IPS-20b (cell line): ENCODE measurements around the gene DGKH.

ENCODE experiments used
- H3K27ac ChIP-seq: one replicate; pipeline ENCODE4 v1.5.1; 2013; ENCODE audit warnings: low read length
- H3K27me3 ChIP-seq: 2 replicates; pipeline ENCODE4 v1.6.1; 2013; ENCODE audit warnings: mild to moderate bottlenecking, low read length, inconsistent platforms; ENCODE audit not compliant: insufficient read depth
- H3K36me3 ChIP-seq: 2 replicates; pipeline ENCODE4 v1.6.1; 2013; ENCODE audit warnings: low read depth, mild to moderate bottlenecking, inconsistent platforms, low read length, moderate library complexity; ENCODE audit not compliant: insufficient read depth
- H3K4me1 ChIP-seq: 2 replicates; pipeline ENCODE4 v1.6.1; 2013; ENCODE audit warnings: mild to moderate bottlenecking, control low read depth, inconsistent platforms, low read length, moderate library complexity; ENCODE audit not compliant: insufficient read depth
- H3K4me3 ChIP-seq: 2 replicates; pipeline ENCODE4 v1.5.1; 2013; ENCODE audit warnings: mild to moderate bottlenecking, low read length, inconsistent platforms
- H3K9ac ChIP-seq: 2 replicates; pipeline ENCODE4 v1.6.1; 2013; ENCODE audit warnings: low read depth, mild to moderate bottlenecking, inconsistent platforms, low read length, moderate library complexity
- H3K9me3 ChIP-seq: 2 replicates; pipeline ENCODE4 v1.6.1; 2013; ENCODE audit warnings: mild to moderate bottlenecking, low read depth, low read length, inconsistent platforms; ENCODE audit not compliant: insufficient read depth

DGKH gene

DNA sequence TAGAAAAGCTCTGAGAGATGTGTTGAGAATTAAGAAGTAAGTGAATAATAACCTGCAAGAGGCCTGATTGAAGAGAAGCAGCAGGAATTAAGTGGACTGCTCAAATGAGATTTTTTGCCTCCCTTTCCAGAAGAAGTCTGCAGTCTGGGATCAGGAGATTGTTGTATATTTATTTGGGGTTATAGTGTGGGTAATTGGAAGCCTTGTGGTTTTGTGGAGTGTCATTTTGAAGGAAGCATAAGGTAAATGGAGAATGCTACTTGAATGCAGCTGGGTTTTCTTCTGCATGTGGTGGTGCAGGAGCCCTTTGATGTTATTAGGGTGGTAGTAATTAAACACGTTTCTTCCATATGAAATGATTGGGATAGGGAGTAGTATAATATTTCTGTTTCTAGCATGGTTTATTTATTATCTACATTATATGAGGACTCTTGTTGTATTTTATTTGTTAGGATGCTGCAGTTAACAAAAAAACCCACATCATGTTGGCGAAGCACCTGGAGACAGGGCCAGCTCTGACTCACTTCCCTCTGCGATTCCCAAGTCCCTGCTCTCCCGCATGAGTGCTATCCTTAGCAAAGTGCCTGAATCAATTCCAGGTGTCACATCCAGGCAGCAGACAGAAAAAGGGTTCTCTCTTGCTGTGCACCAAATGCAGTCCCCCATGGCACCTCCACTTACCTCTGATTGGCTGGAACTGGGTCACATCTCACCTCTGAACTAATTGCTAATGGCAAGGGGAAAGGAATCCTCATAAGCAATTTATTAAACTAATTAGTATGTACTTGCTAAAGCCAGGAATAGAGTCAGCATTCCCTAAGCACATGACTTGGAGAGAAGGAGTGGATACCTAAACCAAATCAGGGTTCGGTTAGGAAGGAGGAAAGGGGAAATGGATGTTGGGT is 54.8 kb downstream of the DGKH start:
- H3K27me3 ChIP-seq = no peaks in the 10 kb centered on the region
- no peaks in the 10 kb centered on the region for H3K9me3 ChIP-seq
- H3K36me3 ChIP-seq = no peaks in the 10 kb centered on the region
- H3K9ac ChIP-seq = no peak overlapping the region
- no peaks in the 10 kb centered on the region; the same call in 1 of the 2 replicates for H3K4me1 ChIP-seq
- H3K4me3 ChIP-seq = no peak overlapping the region
- no peak overlapping the region for H3K27ac ChIP-seq

DNA sequence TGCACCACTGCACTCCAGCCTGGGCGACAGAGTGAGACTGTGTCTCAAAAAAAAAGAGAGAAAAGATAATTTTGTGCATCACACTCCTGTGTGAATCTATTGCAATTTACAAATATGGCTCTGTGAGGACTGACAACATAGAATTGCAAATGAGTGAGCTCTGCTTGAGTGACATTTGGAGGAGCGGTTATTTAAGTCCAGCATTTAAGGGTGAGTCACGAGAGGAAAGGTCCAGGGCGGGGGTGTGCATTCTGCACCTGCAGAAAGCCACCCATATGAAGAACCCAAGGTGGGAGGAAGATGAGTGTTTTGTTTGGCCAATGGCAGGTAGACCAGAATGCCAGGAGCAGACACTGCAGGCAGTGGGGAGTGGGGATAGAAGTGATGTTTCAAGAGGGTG is 58.5 kb downstream of the DGKH start:
- Histone ChIP-seq H3K4me1 (no peaks in the 10 kb centered on the region; the same call in 1 of the 2 replicates), H3K4me3 (no peak overlapping the region), H3K27ac (no peak overlapping the region), H3K9me3 (no peaks in the 10 kb centered on the region), H3K36me3 (no peaks in the 10 kb centered on the region), H3K9ac (no peak overlapping the region), H3K27me3 (no peaks in the 10 kb centered on the region)

DNA sequence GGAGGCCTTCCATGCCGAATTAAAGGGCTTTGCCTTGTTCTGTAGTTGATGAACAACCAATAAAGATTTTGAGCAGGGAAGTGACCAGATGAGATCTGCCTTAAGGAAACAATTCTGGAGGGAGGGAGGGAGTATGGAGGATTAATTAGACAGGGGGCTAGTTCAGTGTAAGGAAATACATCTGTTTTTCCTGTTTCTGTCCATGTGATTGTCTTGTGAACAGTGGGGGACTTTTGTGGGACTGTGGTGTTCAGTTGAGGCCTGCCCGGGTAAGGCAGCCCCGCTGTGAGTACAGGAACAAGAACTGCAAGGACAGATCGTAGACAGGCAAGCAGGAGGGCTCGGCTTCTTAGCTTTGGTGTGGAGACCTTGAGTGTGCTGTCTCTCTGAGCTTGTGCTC is 59.0 kb downstream of the DGKH start:
- H3K4me1 ChIP-seq = no peaks in the 10 kb centered on the region; the same call in 1 of the 2 replicates
- H3K9me3 ChIP-seq = no peaks in the 10 kb centered on the region
- H3K4me3 ChIP-seq = no peak overlapping the region
- H3K36me3 ChIP-seq = no peaks in the 10 kb centered on the region
- no peak overlapping the region for H3K27ac ChIP-seq
- no peak overlapping the region for H3K9ac ChIP-seq
- no peaks in the 10 kb centered on the region for H3K27me3 ChIP-seq

DNA sequence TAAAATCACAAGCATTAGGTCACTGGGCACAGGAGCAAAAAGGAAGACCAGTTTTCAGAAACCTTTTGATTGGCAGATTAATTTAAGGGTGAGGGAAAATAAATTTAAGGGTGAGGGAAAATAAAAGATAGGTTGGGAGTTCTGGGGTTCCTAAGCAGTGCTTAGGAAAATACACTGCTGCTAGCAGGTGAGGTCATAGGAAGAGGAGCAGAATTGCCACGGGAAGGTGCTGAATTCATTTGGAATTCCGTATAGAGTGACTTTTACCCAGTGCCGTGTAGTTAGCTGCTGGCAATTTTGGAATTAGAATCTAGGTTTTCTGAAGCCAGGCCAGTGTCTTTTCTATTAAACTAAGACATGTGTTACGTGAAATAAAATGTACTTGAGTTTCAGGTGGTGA is 59.8 kb downstream of the DGKH start:
- H3K4me3 ChIP-seq = no peak overlapping the region
- no peaks in the 10 kb centered on the region for H3K27me3 ChIP-seq
- no peak overlapping the region for H3K27ac ChIP-seq
- H3K4me1 ChIP-seq = no peaks in the 10 kb centered on the region; the same call in 1 of the 2 replicates
- no peaks in the 10 kb centered on the region for H3K36me3 ChIP-seq
- no peak overlapping the region for H3K9ac ChIP-seq
- no peaks in the 10 kb centered on the region for H3K9me3 ChIP-seq

- no peak overlapping the region for H3K4me3 ChIP-seq
- H3K27ac ChIP-seq = no peak overlapping the region
- H3K9me3 ChIP-seq = no peaks in the 10 kb centered on the region
- no peaks in the 10 kb centered on the region for H3K27me3 ChIP-seq
- no peak overlapping the region for H3K9ac ChIP-seq
- no peaks in the 10 kb centered on the region; the same call in 1 of the 2 replicates for H3K4me1 ChIP-seq
- H3K36me3 ChIP-seq = no peaks in the 10 kb centered on the region
Observed at GRCh38 chr13:42109957-42110356, 61.5 kb downstream of the DGKH start.

DNA sequence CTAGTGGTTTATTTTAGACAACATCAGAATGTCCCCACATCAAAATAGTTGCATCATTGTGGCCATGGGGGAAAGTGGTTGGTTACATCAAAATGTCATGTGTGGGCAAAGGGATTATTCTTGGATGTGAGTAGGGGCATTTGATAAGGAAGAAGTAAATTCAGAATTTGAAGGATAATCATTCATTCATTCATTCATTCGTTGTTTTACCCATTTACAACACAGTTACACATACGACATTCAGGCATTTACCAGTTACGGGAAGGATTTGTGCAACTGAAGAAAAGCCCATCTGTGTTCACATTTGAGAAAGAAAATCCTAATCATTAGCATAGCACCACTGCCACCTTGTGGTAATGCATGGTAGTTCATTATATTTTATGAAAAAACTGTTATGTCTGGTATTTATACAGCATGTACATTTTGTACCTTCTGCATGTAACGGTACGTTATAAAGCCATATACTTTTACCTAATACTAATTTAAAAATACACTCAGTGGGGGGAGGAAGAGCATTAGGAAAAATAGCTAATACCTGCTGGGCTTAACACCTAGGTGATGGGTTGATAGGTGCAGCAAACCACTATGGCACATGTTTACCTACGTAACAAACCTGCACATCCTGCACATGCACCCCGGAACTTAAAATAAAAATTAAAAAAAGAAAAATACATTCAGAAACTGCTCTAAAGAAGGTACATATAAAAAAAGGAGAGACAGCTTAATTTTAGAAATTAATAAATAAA is 62.1 kb downstream of the DGKH start:
- H3K9me3 ChIP-seq = no peaks in the 10 kb centered on the region
- H3K36me3 ChIP-seq = no peaks in the 10 kb centered on the region
- H3K27me3 ChIP-seq = no peaks in the 10 kb centered on the region
- H3K27ac ChIP-seq = no peak overlapping the region
- no peaks in the 10 kb centered on the region; the same call in 1 of the 2 replicates for H3K4me1 ChIP-seq
- H3K4me3 ChIP-seq = no peak overlapping the region
- no peak overlapping the region for H3K9ac ChIP-seq

GRCh38 chr13:42112864-42113263 is 64.4 kb downstream of the DGKH start:
- H3K27ac ChIP-seq = no peak overlapping the region

DNA sequence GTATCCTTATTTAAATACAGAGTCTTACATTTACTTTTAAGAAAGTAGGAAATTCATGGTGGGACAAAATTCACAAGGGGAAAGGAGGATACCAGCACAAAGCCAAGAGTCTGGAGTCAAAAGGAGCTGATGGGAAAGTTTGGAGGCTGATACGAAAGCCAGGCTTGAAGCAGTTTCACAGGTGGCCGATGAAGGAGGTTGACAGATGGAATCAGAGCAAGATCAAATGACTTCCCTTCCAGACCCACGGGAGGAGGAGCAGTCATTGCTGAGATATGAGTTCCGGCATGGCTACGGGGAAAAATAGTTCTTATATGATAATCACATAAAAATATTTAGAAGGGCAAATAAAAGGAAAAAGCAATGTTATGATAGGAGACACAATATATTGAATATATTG is 65.0 kb downstream of the DGKH start:
- no peaks in the 10 kb centered on the region for H3K27me3 ChIP-seq
- no peak overlapping the region for H3K4me3 ChIP-seq
- no peak overlapping the region for H3K9ac ChIP-seq

More at GRCh38 chr13:42112864-42113263, 64.4 kb downstream of the DGKH start:
- H3K36me3 ChIP-seq = no peaks in the 10 kb centered on the region
- H3K9ac ChIP-seq = no peak overlapping the region
- H3K9me3 ChIP-seq = no peaks in the 10 kb centered on the region
- no peaks in the 10 kb centered on the region for H3K4me1 ChIP-seq
- no peak overlapping the region for H3K4me3 ChIP-seq
- H3K27me3 ChIP-seq = no peaks in the 10 kb centered on the region

DNA sequence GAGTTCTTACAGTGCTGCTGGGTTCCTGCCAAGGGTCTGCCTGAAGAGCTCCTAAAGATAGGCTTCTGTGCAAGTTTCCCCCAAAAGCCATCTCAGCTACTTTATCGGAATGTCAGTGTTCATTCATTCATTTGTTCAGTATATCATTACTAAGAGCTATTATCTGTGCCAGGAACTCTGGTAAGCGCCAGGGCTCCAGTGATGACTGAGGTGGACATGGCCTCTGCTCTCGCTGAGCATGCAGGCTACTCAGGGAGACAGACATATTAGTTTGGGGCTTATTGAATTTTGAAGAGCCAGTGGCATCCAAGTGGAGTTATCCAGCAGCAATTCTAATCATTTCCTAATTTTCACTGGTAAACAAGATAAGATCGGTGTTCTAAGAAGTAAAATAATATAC is 65.8 kb downstream of the DGKH start:
- Histone ChIP-seq H3K4me3 (no peak overlapping the region), H3K9ac (no peak overlapping the region), H3K27me3 (no peaks in the 10 kb centered on the region), H3K9me3 (no peaks in the 10 kb centered on the region), H3K4me1 (peaks cover 4% of the 10 kb centered on the region), H3K36me3 (no peaks in the 10 kb centered on the region), H3K27ac (no peak overlapping the region)

More for the DNA sequence above, 65.0 kb downstream of the DGKH start:
- H3K36me3 ChIP-seq = no peaks in the 10 kb centered on the region
- no peak overlapping the region for H3K27ac ChIP-seq
- no peaks in the 10 kb centered on the region for H3K4me1 ChIP-seq
- H3K9me3 ChIP-seq = no peaks in the 10 kb centered on the region

GRCh38 chr13:42114912-42115311 is 66.5 kb downstream of the DGKH start:
- no peak overlapping the region for H3K9ac ChIP-seq
- no peak overlapping the region for H3K27ac ChIP-seq
- no peaks in the 10 kb centered on the region for H3K9me3 ChIP-seq
- no peaks in the 10 kb centered on the region for H3K36me3 ChIP-seq
- no peaks in the 10 kb centered on the region for H3K27me3 ChIP-seq
- H3K4me1 ChIP-seq = peaks cover 5% of the 10 kb centered on the region
- H3K4me3 ChIP-seq = no peak overlapping the region

- H3K36me3 ChIP-seq = no peaks in the 10 kb centered on the region
- H3K27ac ChIP-seq = no peak overlapping the region
- H3K9me3 ChIP-seq = no peaks in the 10 kb centered on the region
- H3K4me1 ChIP-seq = peaks cover 5% of the 10 kb centered on the region
- no peak overlapping the region for H3K4me3 ChIP-seq
- H3K9ac ChIP-seq = no peak overlapping the region
- no peaks in the 10 kb centered on the region for H3K27me3 ChIP-seq
Observed at GRCh38 chr13:42116225-42116624, 67.8 kb downstream of the DGKH start.

- no peaks in the 10 kb centered on the region for H3K36me3 ChIP-seq
- no peaks in the 10 kb centered on the region for H3K27me3 ChIP-seq
- no peak overlapping the region for H3K9ac ChIP-seq
- no peak overlapping the region for H3K4me3 ChIP-seq
- H3K9me3 ChIP-seq = no peaks in the 10 kb centered on the region
- H3K27ac ChIP-seq = no peak overlapping the region
- peaks cover 5% of the 10 kb centered on the region for H3K4me1 ChIP-seq
Observed at GRCh38 chr13:42119041-42119440, 70.6 kb downstream of the DGKH start.
